ENCODE measurements around the gene UGT2B28.
"Not testable (repeated sequence)": the region's sequence is repeated elsewhere in the genome, so short reads cannot be mapped to it uniquely, and the experiment has no call there.

Gene UGT2B28

GRCh38 chr4:69321153-69321729 is 41.0 kb downstream of the UGT2B28 start:
- no peaks in the 10 kb centered on the region for H3K9me3 ChIP-seq (ENCODE audit: control insufficient read depth, insufficient read depth, low read length)
- H3K4me1 ChIP-seq (ENCODE audit: insufficient read depth, low read length) = no peaks in the 10 kb centered on the region
- no peaks in the 10 kb centered on the region for H3K36me3 ChIP-seq (ENCODE audit: insufficient read depth, low read length)
- no peak overlapping the region for H3K9ac ChIP-seq (ENCODE audit: low read depth, low read length)

- Histone ChIP-seq H3K36me3 (ENCODE audit: insufficient read depth, low read length) (no peaks in the 10 kb centered on the region), H3K4me1 (ENCODE audit: insufficient read depth, low read length) (no peaks in the 10 kb centered on the region), H3K9me3 (ENCODE audit: control insufficient read depth, insufficient read depth, low read length) (no peaks in the 10 kb centered on the region), H3K9ac (ENCODE audit: low read depth, low read length) (no peak overlapping the region)
Observed at GRCh38 chr4:69322055-69322454, 41.8 kb downstream of the UGT2B28 start.

DNA sequence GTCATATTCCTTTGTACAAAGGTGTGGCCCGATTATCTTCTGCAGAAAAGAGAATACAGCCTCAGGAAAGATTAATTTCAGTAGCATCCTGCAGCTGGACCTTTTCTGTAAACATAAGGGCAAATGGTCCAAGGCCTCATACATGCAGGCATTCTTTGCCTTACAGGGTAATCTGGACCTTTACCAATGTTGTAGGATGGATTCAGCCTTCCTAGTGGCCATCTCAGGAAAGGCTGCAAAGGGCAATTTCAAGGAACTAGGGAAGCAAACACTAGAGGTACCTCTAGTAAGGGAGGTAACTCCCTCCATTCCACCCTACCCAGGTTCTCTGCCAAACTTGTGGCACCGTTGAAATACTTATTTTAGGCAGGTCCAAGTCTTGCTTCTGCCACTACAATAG is 43.0 kb downstream of the UGT2B28 start:
- H3K9me3 ChIP-seq (ENCODE audit: control insufficient read depth, insufficient read depth, low read length) = no peaks in the 10 kb centered on the region
- no peaks in the 10 kb centered on the region for H3K36me3 ChIP-seq (ENCODE audit: insufficient read depth, low read length)
- H3K4me1 ChIP-seq (ENCODE audit: insufficient read depth, low read length) = no peaks in the 10 kb centered on the region
- H3K9ac ChIP-seq (ENCODE audit: low read depth, low read length) = no peak overlapping the region

DNA sequence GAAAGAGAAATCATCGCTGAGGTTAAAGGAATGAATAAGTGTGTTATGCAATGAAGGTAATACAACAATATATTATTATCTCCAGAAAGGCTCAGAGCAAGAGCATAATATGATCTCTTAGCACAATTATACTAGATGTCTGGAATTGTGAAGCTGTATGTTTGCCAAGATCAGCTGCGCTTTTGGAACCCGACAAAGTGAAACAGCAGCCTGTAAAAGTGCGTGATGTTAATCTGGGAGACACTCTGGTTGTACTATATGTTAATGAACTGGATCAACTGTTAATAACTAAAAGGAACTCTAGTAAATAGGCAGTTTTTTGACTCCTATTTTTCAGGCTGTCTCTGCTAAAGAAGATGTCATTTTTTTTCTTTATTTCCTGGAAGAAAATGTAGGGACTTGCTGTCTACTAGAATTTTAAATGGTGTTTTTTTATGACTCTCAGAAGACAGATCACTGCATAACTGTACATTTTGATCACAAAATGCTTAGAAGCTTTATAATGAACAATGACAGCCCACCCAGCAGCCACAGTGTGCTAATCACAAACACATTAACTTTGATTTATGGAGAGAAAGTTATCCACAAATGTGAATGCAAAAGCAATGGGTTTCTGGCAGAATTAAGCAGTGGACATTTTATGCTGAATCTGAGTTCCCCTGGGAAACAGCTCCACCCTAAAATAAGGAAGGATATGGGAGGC is 50.2 kb downstream of the UGT2B28 start:
- H3K9ac ChIP-seq (ENCODE audit: low read depth, low read length) = no peak overlapping the region
- no peaks in the 10 kb centered on the region for H3K36me3 ChIP-seq (ENCODE audit: insufficient read depth, low read length)
- H3K9me3 ChIP-seq (ENCODE audit: control insufficient read depth, insufficient read depth, low read length) = no peaks in the 10 kb centered on the region
- no peaks in the 10 kb centered on the region for H3K4me1 ChIP-seq (ENCODE audit: insufficient read depth, low read length)

- not testable (repeated sequence) for H3K9ac ChIP-seq (ENCODE audit: low read depth, low read length); H3K36me3 ChIP-seq (ENCODE audit: insufficient read depth, low read length); H3K4me1 ChIP-seq (ENCODE audit: insufficient read depth, low read length); H3K9me3 ChIP-seq (ENCODE audit: control insufficient read depth, insufficient read depth, low read length)
Observed at GRCh38 chr4:69331304-69331703, 51.0 kb downstream of the UGT2B28 start.

GRCh38 chr4:69335485-69335884 is 55.2 kb downstream of the UGT2B28 start:
- not testable (repeated sequence) for H3K36me3 ChIP-seq (ENCODE audit: insufficient read depth, low read length); H3K9ac ChIP-seq (ENCODE audit: low read depth, low read length); H3K4me1 ChIP-seq (ENCODE audit: insufficient read depth, low read length); H3K9me3 ChIP-seq (ENCODE audit: control insufficient read depth, insufficient read depth, low read length)

DNA sequence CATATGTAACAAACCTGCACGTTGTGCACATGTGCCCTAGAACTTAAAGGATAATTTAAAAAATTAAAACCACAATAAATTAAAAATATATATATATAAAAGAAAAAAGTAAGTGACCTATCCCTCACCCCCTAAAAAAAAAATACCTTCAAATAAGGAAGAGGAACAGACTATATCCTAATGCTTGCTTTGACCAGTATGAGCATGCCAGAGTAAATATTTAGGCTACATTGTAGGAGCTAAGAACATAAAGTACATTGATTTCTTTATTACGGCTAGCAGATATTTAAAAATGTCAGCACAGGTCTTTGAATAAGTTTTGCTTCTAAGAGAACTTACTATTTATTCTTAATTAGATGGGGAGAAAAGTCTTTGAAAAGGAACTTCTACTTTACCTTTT is 62.8 kb downstream of the UGT2B28 start:
- H3K4me1 ChIP-seq (ENCODE audit: insufficient read depth, low read length) = not testable (repeated sequence)

GRCh38 chr4:69343558-69344420 is 63.5 kb downstream of the UGT2B28 start:
- H3K9me3 ChIP-seq (ENCODE audit: control insufficient read depth, insufficient read depth, low read length); H3K9ac ChIP-seq (ENCODE audit: low read depth, low read length); H3K4me1 ChIP-seq (ENCODE audit: insufficient read depth, low read length); H3K36me3 ChIP-seq (ENCODE audit: insufficient read depth, low read length): not testable (repeated sequence)

More for the DNA sequence above, 62.8 kb downstream of the UGT2B28 start:
- not testable (repeated sequence) for H3K36me3 ChIP-seq (ENCODE audit: insufficient read depth, low read length); H3K9ac ChIP-seq (ENCODE audit: low read depth, low read length); H3K9me3 ChIP-seq (ENCODE audit: control insufficient read depth, insufficient read depth, low read length)
